Colonic mucosa (tissue), 4 donors: Measurements from ENCODE around the gene MRPL10. TPM values are rescaled to one million over a fixed set of nuclear protein-coding genes. Genes with fewer than 3 reads are reported as not detected.

Experiments used
- DNase-seq: peaks from one replicate; pipeline ENCODE4 v3.0.0-alpha.2; 2020
- H3K27ac ChIP-seq: fragments of 200-600 bp; one replicate; pipeline ENCODE4 v1.8.0; 2021
- H3K27me3 ChIP-seq: fragments of 200-600 bp; one replicate; pipeline ENCODE4 v1.8.0; 2021
- H3K36me3 ChIP-seq: fragments of 200-600 bp; one replicate; pipeline ENCODE4 v1.8.0; 2021
- H3K4me1 ChIP-seq: fragments of 200-600 bp; one replicate; pipeline ENCODE4 v1.8.0; 2021; ENCODE audit warnings: mild to moderate bottlenecking
- H3K4me3 ChIP-seq: fragments of 200-600 bp; one replicate; pipeline ENCODE4 v1.8.0; 2021
- H3K9ac ChIP-seq, 2 donors: one replicate each; pipeline ENCODE4 v1.7.0; 2013; ENCODE audit warnings: control low read depth in 2 of 2, low read depth in 2 of 2, low read length in 2 of 2
- H3K9me3 ChIP-seq: fragments of 200-600 bp; one replicate; pipeline ENCODE4 v1.8.0; 2021
- CTCF ChIP-seq: fragments of 200-600 bp; IDR thresholded peaks from one replicate; pipeline ENCODE4 v1.8.0; 2022; ENCODE audit warnings: antibody characterized with exemption, mild to moderate bottlenecking
- intact Hi-C: fragments of 100-400 bp; cut with DNase I; formaldehyde crosslinking; loops from one replicate; pipeline ENCODE4 v1.14.1; 2022
- total RNA-seq, 2 donors: library from RNA; stranded (reverse); fragmentation: NEBNext Ultra II Directional in 1 of 2; extraction: Animal tissue kit (Norgen Biotek cat#: 25700) in 1 of 2; gene quantifications; one replicate each; pipeline ENCODE4 v1.2.1, GENCODE V29; 2021
- donor health status: healthy.
- donor health status: DM: no; HTN: no; CAD: no.
- donor health status: DM: no; HTN: no; CAD: no.

The MRPL10 gene
- 10 to 100 TPM; 32.2 to 50.8 TPM for total RNA-seq

DNA sequence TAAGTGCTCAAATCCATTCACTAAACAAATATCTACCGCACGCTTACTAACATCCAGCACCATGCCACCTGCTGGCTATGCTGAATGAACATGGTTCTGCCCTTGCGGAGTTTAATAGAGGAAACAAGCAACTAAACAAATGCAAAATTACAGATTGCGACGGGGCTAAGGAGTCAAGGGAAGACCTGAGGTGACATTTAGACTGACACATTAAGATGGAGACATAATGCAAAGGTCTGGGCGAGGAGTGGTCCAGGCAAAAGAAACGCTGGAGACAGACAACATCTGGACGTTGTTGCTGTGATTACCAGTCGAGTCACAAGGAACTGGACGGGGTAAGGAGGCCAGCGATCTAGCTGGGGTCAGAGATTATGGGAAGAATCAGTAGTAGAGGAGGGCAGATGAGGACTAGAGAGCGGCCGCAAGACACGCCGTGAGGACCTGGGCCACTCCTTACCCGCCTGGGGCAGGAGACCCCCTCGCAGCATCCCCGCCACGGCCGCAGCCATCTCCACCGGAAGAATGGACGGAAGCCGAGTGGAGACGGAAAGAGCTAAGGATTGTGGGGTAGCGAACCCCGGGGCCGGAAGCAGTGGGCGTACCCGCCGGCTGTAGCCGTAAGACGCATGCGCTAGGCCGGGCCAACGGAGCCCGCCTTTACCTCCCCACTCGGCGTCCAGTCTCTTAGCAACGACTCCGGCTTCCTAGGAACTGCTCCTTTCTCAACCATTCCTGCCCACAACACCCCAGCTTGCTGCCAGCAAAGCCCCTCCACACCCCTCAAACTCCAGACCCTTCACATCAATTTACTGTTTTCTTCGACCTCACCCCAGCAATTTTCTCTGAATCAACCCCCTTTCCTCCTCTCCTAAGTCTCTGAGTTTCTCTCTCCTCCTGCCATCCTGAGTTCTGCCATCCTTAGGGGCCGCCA lies at the start of gene MRPL10, which contains the start of gene LRRC46:
Gene MRPL10, minus strand, starts transcription at position 539 of the 931 bp plus-strand sequence. Its CDS starts 30 bp downstream, at position 509.
Gene LRRC46, plus strand, starts transcription at position 668 of the 931 bp plus-strand sequence. CDS start 320 bp downstream, outside the sequence.
- peaks cover 9% of the 10 kb centered on the region for H3K4me1 ChIP-seq
- peaks cover 3% of the 10 kb centered on the region for H3K36me3 ChIP-seq
- H3K27ac ChIP-seq, result peak within 1 kb of the TSS; percentile 72
- no peaks in the 10 kb centered on the region for H3K9me3 ChIP-seq
- peak; percentile 95 for DNase-seq
- no peak for TF ChIP-seq CTCF
- peak within 1 kb of the TSS; percentile 74 to 91 for H3K9ac ChIP-seq
- peak within 1 kb of the TSS; percentile 78 for H3K4me3 ChIP-seq
- intact Hi-C loops, result no loop called here
- no peaks in the 10 kb centered on the region for H3K27me3 ChIP-seq

DNA sequence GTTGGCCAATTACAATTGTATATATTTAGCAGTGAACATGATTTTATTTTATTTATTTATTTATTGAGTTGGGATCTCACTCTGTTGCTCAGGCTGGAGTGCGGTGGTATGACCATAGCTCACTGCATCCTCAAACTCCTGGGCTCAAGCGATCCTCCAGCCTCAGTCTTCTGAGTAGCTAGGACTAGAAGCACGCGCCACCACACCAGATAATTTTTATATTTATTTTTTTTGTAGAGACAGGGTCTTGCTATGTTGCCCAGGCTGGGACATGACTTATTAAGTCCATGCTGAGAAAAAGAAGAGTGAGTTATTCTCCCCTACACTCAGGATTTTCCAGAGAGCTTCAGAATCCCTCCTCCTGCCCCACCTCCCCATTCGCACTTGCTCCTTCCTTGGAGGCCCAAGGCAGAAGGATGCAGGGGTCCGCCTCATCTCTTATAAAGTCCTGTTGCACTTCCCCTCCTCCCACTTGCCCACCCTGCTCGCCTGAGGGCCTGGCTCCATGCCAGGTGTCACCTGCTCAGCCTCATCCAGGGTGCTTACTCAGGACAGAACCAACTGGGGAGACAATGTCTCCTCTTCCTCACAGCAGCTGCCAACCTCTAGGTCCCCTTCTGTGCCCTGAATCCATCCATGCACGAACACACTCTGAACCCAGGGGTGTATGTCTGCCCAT lies 48.6 kb upstream of the MRPL10 start:
- Histone ChIP-seq H3K4me3 (no peak overlapping the region), H3K36me3 (no peaks in the 10 kb centered on the region), H3K9me3 (no peaks in the 10 kb centered on the region), H3K4me1 (peaks cover 13% of the 10 kb centered on the region), H3K27me3 (no peaks in the 10 kb centered on the region), H3K27ac (no peak overlapping the region), H3K9ac (no peak overlapping the region)
- TF ChIP-seq CTCF, result no peak
- no peak for DNase-seq
- intact Hi-C loops, result no loop called here

DNA sequence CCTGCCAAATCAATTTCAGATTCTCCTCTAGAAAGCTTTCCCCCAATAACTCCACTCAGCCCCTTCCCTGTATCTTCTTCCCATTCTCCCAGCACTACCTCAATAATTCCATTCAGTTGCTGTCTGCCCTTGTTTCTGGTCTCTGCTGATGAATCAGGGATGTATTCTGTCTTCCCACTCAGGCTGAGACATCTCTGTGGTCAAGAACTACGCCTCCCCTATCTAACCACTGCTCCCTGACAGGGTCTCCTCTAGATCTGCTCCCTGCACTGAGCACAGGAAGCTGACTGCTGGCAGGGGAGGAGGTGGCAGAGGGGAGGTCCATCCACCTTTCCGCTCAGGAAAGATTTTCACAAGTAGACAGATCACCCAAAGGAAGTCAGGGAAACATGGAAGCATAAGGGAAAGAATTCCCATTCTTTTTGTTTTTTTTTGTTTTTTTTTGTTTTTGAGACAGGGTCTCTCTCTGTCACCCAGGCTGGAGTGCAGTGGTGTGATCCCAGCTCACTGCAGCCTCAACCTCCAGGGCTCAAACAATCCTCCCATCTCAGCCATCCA lies 47.8 kb upstream of the MRPL10 start:
- no peak for TF ChIP-seq CTCF
- H3K9ac ChIP-seq, result no peak overlapping the region
- no peak overlapping the region for H3K27ac ChIP-seq
- no peak overlapping the region for H3K4me3 ChIP-seq
- H3K36me3 ChIP-seq, result no peaks in the 10 kb centered on the region
- intact Hi-C loops, result no loop called here
- H3K27me3 ChIP-seq, result no peaks in the 10 kb centered on the region
- no peak for DNase-seq
- no peaks in the 10 kb centered on the region for H3K9me3 ChIP-seq
- peaks cover 7% of the 10 kb centered on the region for H3K4me1 ChIP-seq

- no peak for TF ChIP-seq CTCF
- Histone ChIP-seq H3K4me1 (peaks cover 6% of the 10 kb centered on the region), H3K27ac (no peak overlapping the region), H3K36me3 (no peaks in the 10 kb centered on the region), H3K27me3 (no peaks in the 10 kb centered on the region), H3K9me3 (no peaks in the 10 kb centered on the region), H3K4me3 (no peak overlapping the region), H3K9ac (no peak overlapping the region)
- intact Hi-C loops, result no loop called here
- no peak for DNase-seq
These were observed 47.1 kb upstream of the MRPL10 start for GRCh38 chr17:47878203-47879027.
